ENCODE measurements around the gene CACNB4.
"Not testable (repeated sequence)": the region's sequence is repeated elsewhere in the genome, so short reads cannot be mapped to it uniquely, and the experiment has no call there.

Gene CACNB4

GRCh38 chr2:151823651-151824050 lies 275.2 kb downstream of the CACNB4 start:
- no peak for DNase-seq (ENCODE audit: low read depth in 2 of 2)

GRCh38 chr2:151819920-151820319 lies 278.9 kb downstream of the CACNB4 start:
- no peak for DNase-seq (ENCODE audit: low read depth in 2 of 2)

- no peak for DNase-seq (ENCODE audit: low read depth in 2 of 2)
Measured at GRCh38 chr2:151817929-151818328, 280.9 kb downstream of the CACNB4 start.

- DNase-seq (ENCODE audit: low read depth in 2 of 2): no peak
Measured at GRCh38 chr2:151816843-151817242, 282.0 kb downstream of the CACNB4 start.

GRCh38 chr2:151815821-151816489 lies 282.9 kb downstream of the CACNB4 start:
- DNase-seq (ENCODE audit: low read depth in 2 of 2): no peak

- DNase-seq (ENCODE audit: low read depth in 2 of 2): no peak
Measured at GRCh38 chr2:151810489-151810888, 288.4 kb downstream of the CACNB4 start.

- no peak for DNase-seq (ENCODE audit: low read depth in 2 of 2)
Measured at GRCh38 chr2:151809073-151809383, 289.8 kb downstream of the CACNB4 start.

- DNase-seq (ENCODE audit: low read depth in 2 of 2): no peak
Measured at GRCh38 chr2:151808258-151809072, 290.4 kb downstream of the CACNB4 start.

GRCh38 chr2:151805961-151806360 lies 292.9 kb downstream of the CACNB4 start:
- no peak for DNase-seq (ENCODE audit: low read depth in 2 of 2)

- no peak for DNase-seq (ENCODE audit: low read depth in 2 of 2)
Measured at GRCh38 chr2:151805343-151805742, 293.5 kb downstream of the CACNB4 start.

- no peak for DNase-seq (ENCODE audit: low read depth in 2 of 2)
Measured at GRCh38 chr2:151803811-151804210, 295.0 kb downstream of the CACNB4 start.

GRCh38 chr2:151802315-151802714 lies 296.5 kb downstream of the CACNB4 start:
- no peak for DNase-seq (ENCODE audit: low read depth in 2 of 2)

GRCh38 chr2:151799886-151800292 lies 299.0 kb downstream of the CACNB4 start:
- DNase-seq (ENCODE audit: low read depth in 2 of 2): no peak

- DNase-seq (ENCODE audit: low read depth in 2 of 2): no peak
Measured at GRCh38 chr2:151796774-151797173, 302.1 kb downstream of the CACNB4 start.

GRCh38 chr2:151795646-151796240 lies 303.1 kb downstream of the CACNB4 start:
- no peak for DNase-seq (ENCODE audit: low read depth in 2 of 2)

GRCh38 chr2:151794422-151794821 lies 304.4 kb downstream of the CACNB4 start:
- DNase-seq (ENCODE audit: low read depth in 2 of 2): not testable (repeated sequence)

- no peak for DNase-seq (ENCODE audit: low read depth in 2 of 2)
Measured at GRCh38 chr2:151793123-151793522, 305.7 kb downstream of the CACNB4 start.

GRCh38 chr2:151792589-151792988 lies 306.3 kb downstream of the CACNB4 start:
- DNase-seq (ENCODE audit: low read depth in 2 of 2): no peak

GRCh38 chr2:151791545-151791944 lies 307.3 kb downstream of the CACNB4 start:
- DNase-seq (ENCODE audit: low read depth in 2 of 2): no peak

- no peak for DNase-seq (ENCODE audit: low read depth in 2 of 2)
Measured at GRCh38 chr2:151790689-151791088, 308.2 kb downstream of the CACNB4 start.

GRCh38 chr2:151789055-151789834 lies 309.6 kb downstream of the CACNB4 start:
- no peak for DNase-seq (ENCODE audit: low read depth in 2 of 2)

- DNase-seq (ENCODE audit: low read depth in 2 of 2): no peak
Measured at GRCh38 chr2:151786483-151786882, 312.4 kb downstream of the CACNB4 start.
